Measurements from ENCODE around the gene MYRF.

Gene MYRF

DNA sequence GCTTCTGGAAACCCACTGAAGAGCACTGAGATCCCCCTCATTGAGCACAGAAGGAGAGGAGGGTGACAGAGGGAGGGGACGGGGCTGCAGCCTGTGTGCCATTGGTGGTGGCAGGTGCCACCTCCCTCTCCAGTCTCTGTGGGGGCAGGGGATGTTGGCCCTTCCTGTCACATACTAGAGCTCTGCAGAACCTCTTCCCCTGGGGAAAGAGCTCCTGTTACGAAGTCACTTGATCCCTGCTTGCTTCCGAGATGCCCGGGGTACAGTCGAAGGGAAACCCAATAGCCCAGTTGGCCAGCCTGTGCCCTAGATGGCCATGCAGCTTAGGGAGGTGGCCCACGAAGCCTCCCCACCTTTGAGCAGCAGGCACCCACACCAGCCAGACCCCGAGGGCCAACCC lies 42.9 kb upstream of the MYRF start:
- TF ChIP-seq, protein P1, sequence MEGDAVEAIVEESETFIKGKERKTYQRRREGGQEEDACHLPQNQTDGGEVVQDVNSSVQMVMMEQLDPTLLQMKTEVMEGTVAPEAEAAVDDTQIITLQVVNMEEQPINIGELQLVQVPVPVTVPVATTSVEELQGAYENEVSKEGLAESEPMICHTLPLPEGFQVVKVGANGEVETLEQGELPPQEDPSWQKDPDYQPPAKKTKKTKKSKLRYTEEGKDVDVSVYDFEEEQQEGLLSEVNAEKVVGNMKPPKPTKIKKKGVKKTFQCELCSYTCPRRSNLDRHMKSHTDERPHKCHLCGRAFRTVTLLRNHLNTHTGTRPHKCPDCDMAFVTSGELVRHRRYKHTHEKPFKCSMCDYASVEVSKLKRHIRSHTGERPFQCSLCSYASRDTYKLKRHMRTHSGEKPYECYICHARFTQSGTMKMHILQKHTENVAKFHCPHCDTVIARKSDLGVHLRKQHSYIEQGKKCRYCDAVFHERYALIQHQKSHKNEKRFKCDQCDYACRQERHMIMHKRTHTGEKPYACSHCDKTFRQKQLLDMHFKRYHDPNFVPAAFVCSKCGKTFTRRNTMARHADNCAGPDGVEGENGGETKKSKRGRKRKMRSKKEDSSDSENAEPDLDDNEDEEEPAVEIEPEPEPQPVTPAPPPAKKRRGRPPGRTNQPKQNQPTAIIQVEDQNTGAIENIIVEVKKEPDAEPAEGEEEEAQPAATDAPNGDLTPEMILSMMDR (IDR thresholded peaks at IDR 0.05; ENCODE audit: extremely low read depth, insufficient read depth, missing control alignments) = no peak
- DNase-seq (ENCODE audit: low spot score) = no peak
- in situ Hi-C loops (cut with MboI; ENCODE audit: low pct_unique_long_range_greater_than_20kb, low sequenced_read_pairs, unreplicated experiment) = no loop called here

DNA sequence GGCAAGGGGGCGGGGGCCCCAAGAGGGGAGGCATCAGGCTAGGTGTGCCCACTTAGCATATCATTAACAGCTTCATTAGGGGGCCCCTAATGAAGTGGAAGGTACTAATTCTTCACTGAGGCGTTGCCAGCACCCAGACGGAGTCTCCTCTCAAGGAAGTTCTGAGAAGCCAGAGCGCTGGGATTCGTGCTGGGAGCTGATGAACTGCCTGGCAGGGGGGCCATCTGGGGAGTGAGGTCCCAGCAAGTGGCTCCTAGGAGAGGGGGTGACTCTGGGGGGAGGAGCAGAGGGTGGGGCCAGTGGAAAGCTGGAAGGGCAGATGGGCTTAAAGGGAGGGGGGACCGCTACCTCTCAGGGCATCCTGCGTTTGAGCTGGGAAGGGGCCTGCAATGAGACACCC lies 42.4 kb upstream of the MYRF start:
- TF ChIP-seq, protein P1 (IDR thresholded peaks at IDR 0.05; ENCODE audit: extremely low read depth, insufficient read depth, missing control alignments) = no peak
- in situ Hi-C loops (cut with MboI; ENCODE audit: low pct_unique_long_range_greater_than_20kb, low sequenced_read_pairs, unreplicated experiment) = no loop called here
- no peak for DNase-seq (ENCODE audit: low spot score)

DNA sequence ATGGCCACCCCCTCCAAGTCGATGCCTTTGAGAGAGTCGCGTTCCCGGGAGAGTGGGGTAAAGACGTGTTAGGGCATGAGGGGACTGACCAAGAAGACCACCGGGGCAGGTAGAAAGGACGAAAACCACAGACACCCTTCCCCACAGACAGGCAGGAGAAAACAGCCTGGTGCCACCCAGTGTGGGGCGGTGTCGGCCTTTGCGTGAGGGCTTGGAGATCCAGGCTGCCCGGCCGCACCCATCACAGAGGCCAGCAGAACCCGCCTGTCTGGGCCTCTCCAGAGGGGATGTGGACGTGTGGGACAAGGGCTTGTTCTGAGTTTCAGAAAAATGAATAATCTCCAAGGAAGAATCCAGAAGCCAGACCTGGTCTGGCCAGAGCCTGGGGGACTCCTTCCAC lies 41.4 kb upstream of the MYRF start:
- DNase-seq (ENCODE audit: low spot score) = no peak
- in situ Hi-C loops (cut with MboI; ENCODE audit: low pct_unique_long_range_greater_than_20kb, low sequenced_read_pairs, unreplicated experiment) = no loop called here
- TF ChIP-seq, protein P1 (IDR thresholded peaks at IDR 0.05; ENCODE audit: extremely low read depth, insufficient read depth, missing control alignments) = no peak

DNA sequence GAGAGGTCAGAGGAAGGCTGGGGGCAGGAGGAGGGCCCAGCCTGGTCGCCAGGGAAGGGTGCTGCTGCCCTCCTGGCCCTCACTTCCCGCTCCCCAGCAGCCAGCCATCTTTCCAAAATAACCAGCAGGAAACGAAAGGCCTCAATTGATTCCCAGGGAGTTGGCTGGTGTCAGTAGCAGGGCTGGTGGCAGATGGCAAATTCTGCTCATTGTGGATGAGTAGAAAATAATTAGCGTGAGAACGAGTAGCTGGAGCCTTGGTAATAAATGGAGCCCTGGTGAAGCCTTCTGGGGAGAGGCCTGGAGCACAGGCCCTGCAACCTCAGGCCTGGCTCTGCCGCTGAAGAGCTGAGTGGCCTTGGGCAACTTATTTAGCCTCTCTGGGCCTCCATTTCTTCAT lies 40.9 kb upstream of the MYRF start:
- in situ Hi-C loops (cut with MboI; ENCODE audit: low pct_unique_long_range_greater_than_20kb, low sequenced_read_pairs, unreplicated experiment) = no loop called here
- DNase-seq (ENCODE audit: low spot score) = no peak
- TF ChIP-seq, protein P1 (IDR thresholded peaks at IDR 0.05; ENCODE audit: extremely low read depth, insufficient read depth, missing control alignments) = no peak

DNA sequence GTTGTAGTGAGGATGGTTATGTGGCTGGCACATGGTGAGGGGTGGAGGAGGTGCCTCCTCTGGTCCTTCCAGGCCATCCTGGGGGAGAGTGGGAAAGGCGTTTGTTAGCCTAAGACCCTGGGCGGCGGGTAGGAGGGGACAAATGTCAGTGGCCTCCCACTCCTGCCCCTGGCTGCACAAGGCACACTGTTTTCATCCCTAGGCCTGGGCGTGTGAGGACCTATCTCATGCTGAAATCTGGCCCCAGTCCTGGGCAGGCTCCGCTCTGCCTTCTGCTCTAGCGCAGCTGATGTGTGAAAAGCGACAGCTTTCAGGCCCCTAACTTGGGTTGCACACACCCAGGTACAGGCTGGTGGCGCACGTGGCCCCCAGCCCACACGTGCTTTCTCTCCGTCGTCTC lies 40.1 kb upstream of the MYRF start:
- in situ Hi-C loops (cut with MboI; ENCODE audit: low pct_unique_long_range_greater_than_20kb, low sequenced_read_pairs, unreplicated experiment) = no loop called here
- TF ChIP-seq, protein P1 (IDR thresholded peaks at IDR 0.05; ENCODE audit: extremely low read depth, insufficient read depth, missing control alignments) = no peak
- DNase-seq (ENCODE audit: low spot score) = no peak

DNA sequence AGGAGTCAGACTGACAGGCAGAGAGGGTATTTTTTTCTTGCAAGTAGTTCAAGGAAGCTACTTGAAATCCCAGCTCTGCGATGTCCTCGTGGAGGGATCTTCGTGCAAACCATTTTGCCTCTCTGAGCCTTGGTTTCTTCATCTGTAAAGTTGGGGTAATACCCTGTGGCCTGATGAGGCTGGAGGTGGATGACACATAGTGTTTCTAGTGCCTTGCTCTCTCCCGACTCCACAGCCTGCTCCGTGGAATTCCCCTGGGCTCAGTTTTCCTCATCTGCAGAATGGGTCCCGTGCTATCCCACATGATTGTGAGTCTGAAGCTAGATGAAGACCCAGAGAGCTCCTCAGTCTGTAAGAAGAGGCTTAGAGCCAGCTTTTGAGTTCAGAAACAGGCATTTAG lies 39.6 kb upstream of the MYRF start:
- no peak for DNase-seq (ENCODE audit: low spot score)
- TF ChIP-seq, protein P1 (IDR thresholded peaks at IDR 0.05; ENCODE audit: extremely low read depth, insufficient read depth, missing control alignments) = no peak
- in situ Hi-C loops (cut with MboI; ENCODE audit: low pct_unique_long_range_greater_than_20kb, low sequenced_read_pairs, unreplicated experiment) = no loop called here

DNA sequence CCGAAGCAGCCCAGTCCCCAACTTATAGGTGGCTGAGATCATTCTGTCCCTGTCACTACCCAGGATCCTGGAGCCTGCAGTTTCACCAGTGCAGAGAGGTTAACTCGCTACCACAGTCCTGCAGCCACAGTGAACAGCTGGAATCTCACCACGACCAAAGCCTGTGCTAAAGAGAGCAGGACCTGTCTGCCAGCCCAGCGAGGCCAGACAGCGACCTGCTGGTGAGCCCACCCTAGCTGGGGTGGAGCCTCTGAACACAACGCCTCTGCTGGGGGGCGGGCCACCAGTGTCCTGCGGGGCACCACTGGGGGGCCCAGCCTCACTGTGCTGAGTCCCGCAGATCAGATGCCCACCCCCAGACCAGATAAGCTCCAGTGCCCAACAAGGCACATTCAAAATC lies 39.0 kb upstream of the MYRF start:
- TF ChIP-seq, protein P1 (IDR thresholded peaks at IDR 0.05; ENCODE audit: extremely low read depth, insufficient read depth, missing control alignments) = no peak
- in situ Hi-C loops (cut with MboI; ENCODE audit: low pct_unique_long_range_greater_than_20kb, low sequenced_read_pairs, unreplicated experiment) = no loop called here
- no peak for DNase-seq (ENCODE audit: low spot score)
